MCF 10A (cell line): Measurements from ENCODE around the gene HBA2. TPM values are rescaled to one million over a fixed set of nuclear protein-coding genes. Genes with fewer than 3 reads are reported as not detected.

ENCODE experiments used
- BruUV-seq: library from RNA; stranded (reverse); fragments of 400-500 nt; replicated peaks from 2 replicates; lab custom pipeline; 2021; lab: Mats Ljungman, UMichigan
- CTCF ChIA-PET: fragments of 300-600 bp; sonication (Branson Sonifier 250); formaldehyde crosslinking; extraction: SDS; loops from one replicate; lab custom pipeline; 2021; ENCODE audit warnings: antibody characterized with exemption, inconsistent platforms; lab: Yijun Ruan, JAX
- POLR2A ChIA-PET: fragments of 300-600, 350-650 bp; sonication (Branson Sonifier 250); formaldehyde crosslinking; extraction: SDS; loops from one replicate; lab custom pipeline; 2020; ENCODE audit warnings: antibody characterized with exemption, inconsistent platforms; lab: Yijun Ruan, JAX
- DNase-seq: peaks from one replicate; pipeline ENCODE4 v3.0.0-alpha.2; 2018; ENCODE audit not compliant: unreplicated experiment
- H3K27ac Mint-ChIP-seq: one replicate; pipeline ENCODE4 v1.8.0; 2022; ENCODE audit warnings: mild to moderate bottlenecking, low read depth, mixed read lengths; ENCODE audit not compliant: unreplicated experiment
- H3K27me3 Mint-ChIP-seq: one replicate; pipeline ENCODE4 v1.8.0; 2022; ENCODE audit warnings: mixed read lengths; ENCODE audit not compliant: insufficient read depth, unreplicated experiment
- H3K36me3 Mint-ChIP-seq: one replicate; pipeline ENCODE4 v1.8.0; 2022; ENCODE audit warnings: mild to moderate bottlenecking, moderate library complexity, mixed read lengths; ENCODE audit not compliant: insufficient read depth, unreplicated experiment
- H3K4me1 Mint-ChIP-seq: one replicate; pipeline ENCODE4 v1.8.0; 2022; ENCODE audit warnings: mixed read lengths; ENCODE audit not compliant: insufficient read depth, unreplicated experiment
- H3K4me3 Mint-ChIP-seq: one replicate; pipeline ENCODE4 v1.8.0; 2022; ENCODE audit warnings: mild to moderate bottlenecking, moderate library complexity, mixed read lengths; ENCODE audit not compliant: unreplicated experiment
- H3K9me3 Mint-ChIP-seq: one replicate; pipeline ENCODE4 v1.8.0; 2022; ENCODE audit warnings: mixed read lengths; ENCODE audit not compliant: unreplicated experiment
- CTCF ChIP-seq: fragments of 200-600 bp; IDR thresholded peaks from one replicate; pipeline ENCODE4 v1.8.0; 2022; ENCODE audit warnings: antibody characterized with exemption, mild to moderate bottlenecking; ENCODE audit not compliant: unreplicated experiment
- intact Hi-C: fragments of 100-400 bp; cut with micrococcal nuclease; formaldehyde crosslinking; loops from 2 replicates; pipeline ENCODE4 v1.14.1; 2022
- total RNA-seq: library from RNA; stranded (reverse); gene quantifications from 2 replicates; pipeline ENCODE4 v1.2.3, GENCODE V29; 2022

The HBA2 gene
- total RNA-seq, 1 experiment from 2014 or later: not detected

GRCh38 chr16:130533-131173 is 42.0 kb upstream of the HBA2 start:
- Mint-ChIP-seq H3K36me3 (peaks cover 14% of the 10 kb centered on the region), H3K27ac (no peak overlapping the region), H3K4me1 (peaks cover 7% of the 10 kb centered on the region), H3K4me3 (no peak overlapping the region), H3K27me3 (no peaks in the 10 kb centered on the region), H3K9me3 (no peaks in the 10 kb centered on the region)
- intact Hi-C loops: no loop called here
- no peak for DNase-seq
- ChIA-PET POLR2A (interaction anchor here (0.5 kb wide), 1 partner anchor 11 kb away, joined by 3 read pairs; no protein-coding TSS in a partner anchor), CTCF (interaction anchor here (0.6 kb wide), 1 partner anchor 66 kb away, joined by 3 read pairs; no protein-coding TSS in a partner anchor)
- no peak for TF ChIP-seq CTCF
- no TSS peak for BruUV-seq

DNA sequence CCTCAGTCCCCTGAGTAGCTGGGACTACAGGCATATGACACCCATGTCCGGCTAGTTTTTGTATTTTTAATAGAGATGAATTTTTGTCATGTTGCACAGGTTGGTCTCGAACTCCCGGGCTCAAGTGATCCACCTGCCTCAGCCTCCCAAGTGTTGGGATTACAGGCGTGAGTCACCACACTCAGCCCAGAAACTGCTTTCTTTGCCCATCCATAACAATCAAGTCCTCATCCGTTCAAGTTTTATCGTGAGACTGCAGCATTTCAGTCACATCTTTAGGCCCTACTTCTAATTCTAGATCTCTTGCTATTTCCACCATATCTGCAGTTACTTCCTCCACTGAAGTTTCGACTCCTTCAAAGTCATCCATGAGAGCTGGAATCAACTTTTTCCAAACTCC is 40.6 kb upstream of the HBA2 start:
- no peak for TF ChIP-seq CTCF
- Mint-ChIP-seq H3K4me1 (peaks cover 7% of the 10 kb centered on the region), H3K4me3 (no peak overlapping the region), H3K36me3 (peaks cover 20% of the 10 kb centered on the region), H3K27ac (no peak overlapping the region), H3K9me3 (no peaks in the 10 kb centered on the region), H3K27me3 (no peaks in the 10 kb centered on the region)
- intact Hi-C loops: no loop called here
- ChIA-PET POLR2A (no interaction called here), CTCF (interaction anchor here (0.7 to 2.6 kb wide), 3 partner anchors 14 to 160 kb away, joined by 3 to 20 read pairs (median 4); no protein-coding TSS in a partner anchor)
- BruUV-seq: no TSS peak
- no peak for DNase-seq

- H3K4me3 Mint-ChIP-seq: no peak overlapping the region
- ChIA-PET CTCF (interaction anchor here (0.8 to 2.6 kb wide), 3 partner anchors 16 to 48 kb away, joined by 4 to 20 read pairs (median 6); no protein-coding TSS in a partner anchor), POLR2A (interaction anchor here (0.6 kb wide), 1 partner anchor 96 kb away, joined by 4 read pairs; the partner anchor contains the start of gene LUC7L)
- peak overlapping the region; percentile 7 for H3K27ac Mint-ChIP-seq
- no TSS peak for BruUV-seq
- intact Hi-C loops: no loop called here
- H3K9me3 Mint-ChIP-seq: no peaks in the 10 kb centered on the region
- peaks cover 7% of the 10 kb centered on the region for H3K4me1 Mint-ChIP-seq
- no peak for DNase-seq
- no peaks in the 10 kb centered on the region for H3K27me3 Mint-ChIP-seq
- no peak for TF ChIP-seq CTCF
- peaks cover 9% of the 10 kb centered on the region for H3K36me3 Mint-ChIP-seq
These were observed 39.0 kb upstream of the HBA2 start for GRCh38 chr16:133716-134115.

GRCh38 chr16:138049-138417 is 34.6 kb upstream of the HBA2 start:
- Mint-ChIP-seq H3K27me3 (no peaks in the 10 kb centered on the region), H3K9me3 (no peaks in the 10 kb centered on the region), H3K36me3 (peaks cover 9% of the 10 kb centered on the region), H3K4me3 (peak overlapping the region; percentile 92), H3K4me1 (no peaks in the 10 kb centered on the region), H3K27ac (peak overlapping the region; percentile 96)
- ChIA-PET POLR2A (interaction anchor here (0.7 kb wide), 1 partner anchor 19 kb away, joined by 3 read pairs; no protein-coding TSS in a partner anchor), CTCF (interaction anchor here (0.7 to 1.2 kb wide), 2 partner anchors 31 to 416 kb away, joined by 4 read pairs; no protein-coding TSS in a partner anchor)
- peak; percentile 5 for DNase-seq
- intact Hi-C loops: no loop called here
- no TSS peak for BruUV-seq
- no peak for TF ChIP-seq CTCF
